WTC11 (cell line): ENCODE measurements around the gene LIX1L. TPM values are rescaled to one million over a fixed set of nuclear protein-coding genes. Genes with fewer than 3 reads are reported as not detected.

Experiments
- ATAC-seq: fragments of 200-7000 bp; cut with Tn5 transposase; 2 replicates; pipeline ENCODE4 v1.10.0; 2021; ENCODE audit warnings: mild to moderate bottlenecking, moderate library complexity
- CTCF ChIA-PET: fragments of 300-600 bp; sonication (Branson Sonifier 250); formaldehyde crosslinking; loops from one replicate; lab custom pipeline; 2021; ENCODE audit warnings: antibody characterized with exemption; lab: Charles Lee
- POLR2A ChIA-PET: fragments of 350-600 bp; sonication (Branson Sonifier 250); formaldehyde crosslinking; loops from one replicate; lab custom pipeline; 2021; ENCODE audit warnings: antibody characterized with exemption; lab: Charles Lee
- DNase-seq: peaks from one replicate; pipeline ENCODE4 v3.0.0; 2021; ENCODE audit warnings: low spot score
- H3K27ac Mint-ChIP-seq: 2 replicates; pipeline ENCODE4 v1.8.0; 2021; ENCODE audit warnings: mixed read lengths
- H3K27me3 Mint-ChIP-seq: 2 replicates; pipeline ENCODE4 v1.8.0; 2021; ENCODE audit warnings: low read depth, mild to moderate bottlenecking, moderate library complexity, mixed read lengths
- H3K36me3 Mint-ChIP-seq: 2 replicates; pipeline ENCODE4 v1.8.0; 2021; ENCODE audit warnings: mixed read lengths
- H3K4me1 Mint-ChIP-seq: 2 replicates; pipeline ENCODE4 v1.8.0; 2022; ENCODE audit warnings: mixed read lengths
- H3K4me3 Mint-ChIP-seq: 2 replicates; pipeline ENCODE4 v1.8.0; 2021; ENCODE audit warnings: mild to moderate bottlenecking, moderate library complexity, mixed read lengths
- H3K9me3 Mint-ChIP-seq: 2 replicates; pipeline ENCODE4 v1.8.0; 2021; ENCODE audit warnings: mixed read lengths
- ELF4 ChIP-seq: sonication (generic); formaldehyde crosslinking; IDR thresholded peaks from 2 replicates; pipeline ENCODE4 v1.8.1; 2022; ENCODE audit warnings: low read depth, mild to moderate bottlenecking, moderate library complexity, missing genetic modification reagents
- ESRRA ChIP-seq: sonication (generic); formaldehyde crosslinking; IDR thresholded peaks from 2 replicates; pipeline ENCODE4 v1.8.1; 2022; ENCODE audit warnings: mild to moderate bottlenecking, missing genetic modification reagents, borderline replicate concordance
- FOXP1 ChIP-seq: sonication (generic); formaldehyde crosslinking; IDR thresholded peaks from 2 replicates; pipeline ENCODE4 v1.8.0; 2022; ENCODE audit warnings: missing genetic modification reagents, mild to moderate bottlenecking, moderate library complexity, borderline replicate concordance
- MYBL2 ChIP-seq: sonication (generic); formaldehyde crosslinking; IDR thresholded peaks from 2 replicates; pipeline ENCODE4 v1.8.1; 2023; ENCODE audit warnings: mild to moderate bottlenecking, moderate library complexity, missing genetic modification reagents
- NFE2L1 ChIP-seq: sonication (generic); formaldehyde crosslinking; IDR thresholded peaks from 2 replicates; pipeline ENCODE4 v1.8.1; 2023; ENCODE audit warnings: missing genetic modification reagents
- NFYB ChIP-seq: sonication (generic); formaldehyde crosslinking; conservative IDR thresholded peaks from 2 replicates; pipeline ENCODE4 v1.8.0; 2022; ENCODE audit warnings: low read depth, missing genetic modification reagents
- NR3C1 ChIP-seq: sonication (generic); formaldehyde crosslinking; conservative IDR thresholded peaks from 2 replicates; pipeline ENCODE4 v1.8.1; 2023; ENCODE audit warnings: low read depth, mild to moderate bottlenecking, missing genetic modification reagents
- RELA ChIP-seq: sonication (generic); formaldehyde crosslinking; IDR thresholded peaks from 2 replicates; pipeline ENCODE4 v1.8.1; 2022; ENCODE audit warnings: missing genetic modification reagents, mild to moderate bottlenecking, borderline replicate concordance
- ZBTB21 ChIP-seq: sonication (generic); formaldehyde crosslinking; IDR thresholded peaks from 2 replicates; pipeline ENCODE4 v1.8.1; 2023; ENCODE audit warnings: mild to moderate bottlenecking, missing genetic modification reagents, borderline replicate concordance
- ZNF138 ChIP-seq: sonication (generic); formaldehyde crosslinking; conservative IDR thresholded peaks from 2 replicates; pipeline ENCODE4 v1.8.1; 2022; ENCODE audit warnings: mild to moderate bottlenecking, moderate library complexity, missing genetic modification reagents
- ZNF232 ChIP-seq: sonication (generic); formaldehyde crosslinking; IDR thresholded peaks from 2 replicates; pipeline ENCODE4 v1.8.0; 2022; ENCODE audit warnings: mild to moderate bottlenecking, missing genetic modification reagents
- ZNF263 ChIP-seq: sonication (generic); formaldehyde crosslinking; IDR thresholded peaks from 2 replicates; pipeline ENCODE4 v1.8.1; 2022; ENCODE audit warnings: low read depth, mild to moderate bottlenecking, moderate library complexity, missing genetic modification reagents
- ZNF317 ChIP-seq: sonication (generic); formaldehyde crosslinking; IDR thresholded peaks from 2 replicates; pipeline ENCODE4 v1.8.1; 2023; ENCODE audit warnings: low read depth, mild to moderate bottlenecking, moderate library complexity, missing genetic modification reagents, borderline replicate concordance
- ZNF396 ChIP-seq: fragments of 250-450 bp; sonication (Bioruptor Pico); IDR thresholded peaks from 2 replicates; pipeline ENCODE4 v1.8.0; 2021; ENCODE audit warnings: mild to moderate bottlenecking, moderate library complexity, borderline replicate concordance
- ZNF671 ChIP-seq: fragments of 250-450 bp; sonication (Bioruptor Pico); IDR thresholded peaks from 2 replicates; pipeline ENCODE4 v1.8.0; 2021; ENCODE audit warnings: mild to moderate bottlenecking
- total RNA-seq: library from RNA; stranded (reverse); gene quantifications from 3 replicates; pipeline ENCODE4 v1.2.3, GENCODE V29; 2021
- TF ChIP-seq, protein P1 (sequence below): sonication (generic); formaldehyde crosslinking; IDR thresholded peaks from 2 replicates; pipeline ENCODE4 v1.8.1; 2023; ENCODE audit warnings: mild to moderate bottlenecking, missing genetic modification reagents
- TF ChIP-seq, protein P2 (sequence below): sonication (generic); formaldehyde crosslinking; IDR thresholded peaks from 2 replicates; pipeline ENCODE4 v1.8.0; 2022; ENCODE audit warnings: mild to moderate bottlenecking, missing genetic modification reagents
- TF ChIP-seq, protein P3 (sequence below): fragments of 200-600 bp; IDR thresholded peaks from 2 replicates; pipeline ENCODE4 v1.8.0; 2022; ENCODE audit warnings: antibody characterized with exemption
- TF ChIP-seq, protein P4 (sequence below): sonication (generic); formaldehyde crosslinking; IDR thresholded peaks from 2 replicates; pipeline ENCODE4 v1.8.1; 2023; ENCODE audit warnings: mild to moderate bottlenecking, missing genetic modification reagents, moderate library complexity
- TF ChIP-seq, protein P5 (sequence below): sonication (generic); formaldehyde crosslinking; conservative IDR thresholded peaks from 2 replicates; pipeline ENCODE4 v1.8.1; 2022; ENCODE audit warnings: mild to moderate bottlenecking, missing genetic modification reagents
- TF ChIP-seq, protein P6 (sequence below): sonication (generic); formaldehyde crosslinking; IDR thresholded peaks from 2 replicates; pipeline ENCODE4 v1.8.0; 2023; ENCODE audit warnings: mild to moderate bottlenecking, missing genetic modification reagents
- TF ChIP-seq, protein P7 (sequence below): fragments of 250-450 bp; sonication (Bioruptor Pico); IDR thresholded peaks from 2 replicates; pipeline ENCODE4 v1.8.0; 2021; ENCODE audit warnings: mild to moderate bottlenecking

The LIX1L gene
- total RNA-seq, 1 experiment from 2014 or later, result 3.0 TPM

DNA sequence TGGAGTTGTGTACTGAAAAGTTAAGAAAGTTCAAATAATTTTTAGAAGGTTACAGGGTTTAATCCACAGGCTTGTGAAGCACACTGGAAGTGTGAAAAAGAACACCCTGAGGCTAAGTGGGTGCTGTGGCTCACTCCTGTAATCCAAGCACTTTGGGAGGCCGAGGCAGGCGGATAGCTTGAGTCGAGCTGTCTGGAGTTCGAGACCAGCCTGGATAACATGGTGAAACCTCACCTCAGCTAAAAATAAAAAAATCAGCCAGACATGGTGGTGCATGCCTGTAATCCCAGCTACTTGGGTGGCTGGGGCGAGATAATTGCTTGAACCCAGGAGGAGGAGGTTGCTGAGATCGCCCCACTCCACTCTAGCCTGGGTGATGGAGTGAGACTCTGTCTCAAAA is 28.7 kb upstream of the LIX1L start (continued):
- no peak for TF ChIP-seq FOXP1 (CRISPR knock-in tag)
- TF ChIP-seq ZNF317, result no peak
- TF ChIP-seq, protein P1, sequence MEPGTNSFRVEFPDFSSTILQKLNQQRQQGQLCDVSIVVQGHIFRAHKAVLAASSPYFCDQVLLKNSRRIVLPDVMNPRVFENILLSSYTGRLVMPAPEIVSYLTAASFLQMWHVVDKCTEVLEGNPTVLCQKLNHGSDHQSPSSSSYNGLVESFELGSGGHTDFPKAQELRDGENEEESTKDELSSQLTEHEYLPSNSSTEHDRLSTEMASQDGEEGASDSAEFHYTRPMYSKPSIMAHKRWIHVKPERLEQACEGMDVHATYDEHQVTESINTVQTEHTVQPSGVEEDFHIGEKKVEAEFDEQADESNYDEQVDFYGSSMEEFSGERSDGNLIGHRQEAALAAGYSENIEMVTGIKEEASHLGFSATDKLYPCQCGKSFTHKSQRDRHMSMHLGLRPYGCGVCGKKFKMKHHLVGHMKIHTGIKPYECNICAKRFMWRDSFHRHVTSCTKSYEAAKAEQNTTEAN, result no peak
- no peak for TF ChIP-seq ZNF138 (CRISPR knock-in tag)
- TF ChIP-seq, all 79 proteins: peak for 0

DNA sequence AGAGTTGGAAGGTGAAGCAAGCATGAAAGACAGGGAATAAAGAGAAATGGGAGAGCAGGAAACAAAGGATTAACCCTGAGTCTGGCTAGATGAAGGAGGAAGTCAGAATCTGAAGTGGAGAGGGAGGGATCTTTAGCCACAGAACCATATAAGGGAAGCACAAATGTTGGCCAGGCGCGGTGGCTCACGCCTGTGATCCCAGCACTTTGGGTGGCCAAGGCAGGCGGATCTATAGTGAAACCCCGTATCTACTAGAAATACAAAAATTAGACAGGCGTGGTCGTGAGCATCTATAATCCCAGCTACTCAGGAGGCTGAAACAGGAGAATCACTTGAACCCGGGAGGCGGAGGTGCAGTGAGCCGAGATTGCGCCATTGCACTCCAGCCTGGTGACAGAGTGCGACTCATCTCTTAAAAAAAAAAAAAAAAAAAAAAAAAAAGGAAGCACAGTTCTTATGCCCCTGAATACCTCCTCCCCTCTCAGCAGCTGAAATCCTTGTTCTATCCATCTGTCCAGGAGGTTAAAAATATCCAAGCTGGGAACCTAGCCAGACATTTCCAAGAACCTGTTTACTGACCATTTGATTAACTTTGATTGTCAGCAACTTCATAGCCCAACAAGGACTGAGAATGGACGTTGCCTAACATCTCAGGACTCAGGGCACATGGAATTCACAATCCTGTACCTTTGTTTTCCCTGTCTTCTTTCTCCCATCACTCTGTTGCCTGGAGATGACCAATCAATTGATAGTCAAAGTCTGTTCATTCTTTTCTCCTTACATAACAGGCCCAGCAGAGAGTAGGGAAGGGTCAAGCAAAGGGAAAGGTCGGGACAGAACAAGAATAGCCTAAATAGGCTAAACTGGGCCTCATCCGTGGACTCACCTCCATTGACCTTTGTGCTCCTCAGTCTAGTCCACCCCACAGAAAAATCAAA is 28.0 kb upstream of the LIX1L start:
- POLR2A ChIA-PET, result no interaction called here

More for the DNA sequence above, 28.0 kb upstream of the LIX1L start:
- H3K4me3 Mint-ChIP-seq, result no peak overlapping the region
- H3K27me3 Mint-ChIP-seq, result no peaks in the 10 kb centered on the region; the same call in none of the 2 replicates
- ATAC-seq, result peak; percentile 65
- H3K27ac Mint-ChIP-seq, result peak overlapping the region; percentile 68; the same call in 1 of the 2 replicates
- CTCF ChIA-PET, result interaction anchor here (1.9 kb wide), 1 partner anchor 22 kb away, joined by 8 read pairs; no protein-coding TSS in a partner anchor
- DNase-seq, result no peak
- H3K9me3 Mint-ChIP-seq, result no peaks in the 10 kb centered on the region
- no peaks in the 10 kb centered on the region for H3K36me3 Mint-ChIP-seq
- TF ChIP-seq ZBTB21 (CRISPR knock-in tag) (no peak), MYBL2 (CRISPR knock-in tag) (no peak), NR3C1 (CRISPR knock-in tag) (no peak), ZNF671 (CRISPR knock-in tag) (no peak), RELA (CRISPR knock-in tag) (no peak), ZNF396 (CRISPR knock-in tag) (no peak), ZNF232 (CRISPR knock-in tag) (no peak), ZNF263 (CRISPR knock-in tag) (no peak), ELF4 (no peak), NFYB (no peak), NFE2L1 (CRISPR knock-in tag) (no peak), ESRRA (CRISPR knock-in tag) (no peak)
- TF ChIP-seq, protein P2, sequence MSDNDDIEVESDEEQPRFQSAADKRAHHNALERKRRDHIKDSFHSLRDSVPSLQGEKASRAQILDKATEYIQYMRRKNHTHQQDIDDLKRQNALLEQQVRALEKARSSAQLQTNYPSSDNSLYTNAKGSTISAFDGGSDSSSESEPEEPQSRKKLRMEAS (CRISPR knock-in tag), result no peak
- TF ChIP-seq, protein P3, sequence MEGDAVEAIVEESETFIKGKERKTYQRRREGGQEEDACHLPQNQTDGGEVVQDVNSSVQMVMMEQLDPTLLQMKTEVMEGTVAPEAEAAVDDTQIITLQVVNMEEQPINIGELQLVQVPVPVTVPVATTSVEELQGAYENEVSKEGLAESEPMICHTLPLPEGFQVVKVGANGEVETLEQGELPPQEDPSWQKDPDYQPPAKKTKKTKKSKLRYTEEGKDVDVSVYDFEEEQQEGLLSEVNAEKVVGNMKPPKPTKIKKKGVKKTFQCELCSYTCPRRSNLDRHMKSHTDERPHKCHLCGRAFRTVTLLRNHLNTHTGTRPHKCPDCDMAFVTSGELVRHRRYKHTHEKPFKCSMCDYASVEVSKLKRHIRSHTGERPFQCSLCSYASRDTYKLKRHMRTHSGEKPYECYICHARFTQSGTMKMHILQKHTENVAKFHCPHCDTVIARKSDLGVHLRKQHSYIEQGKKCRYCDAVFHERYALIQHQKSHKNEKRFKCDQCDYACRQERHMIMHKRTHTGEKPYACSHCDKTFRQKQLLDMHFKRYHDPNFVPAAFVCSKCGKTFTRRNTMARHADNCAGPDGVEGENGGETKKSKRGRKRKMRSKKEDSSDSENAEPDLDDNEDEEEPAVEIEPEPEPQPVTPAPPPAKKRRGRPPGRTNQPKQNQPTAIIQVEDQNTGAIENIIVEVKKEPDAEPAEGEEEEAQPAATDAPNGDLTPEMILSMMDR, result no peak
- TF ChIP-seq, protein P4, sequence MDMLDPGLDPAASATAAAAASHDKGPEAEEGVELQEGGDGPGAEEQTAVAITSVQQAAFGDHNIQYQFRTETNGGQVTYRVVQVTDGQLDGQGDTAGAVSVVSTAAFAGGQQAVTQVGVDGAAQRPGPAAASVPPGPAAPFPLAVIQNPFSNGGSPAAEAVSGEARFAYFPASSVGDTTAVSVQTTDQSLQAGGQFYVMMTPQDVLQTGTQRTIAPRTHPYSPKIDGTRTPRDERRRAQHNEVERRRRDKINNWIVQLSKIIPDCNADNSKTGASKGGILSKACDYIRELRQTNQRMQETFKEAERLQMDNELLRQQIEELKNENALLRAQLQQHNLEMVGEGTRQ, result no peak
- TF ChIP-seq, protein P5, sequence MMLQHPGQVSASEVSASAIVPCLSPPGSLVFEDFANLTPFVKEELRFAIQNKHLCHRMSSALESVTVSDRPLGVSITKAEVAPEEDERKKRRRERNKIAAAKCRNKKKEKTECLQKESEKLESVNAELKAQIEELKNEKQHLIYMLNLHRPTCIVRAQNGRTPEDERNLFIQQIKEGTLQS (CRISPR knock-in tag), result no peak
- TF ChIP-seq, protein P6, sequence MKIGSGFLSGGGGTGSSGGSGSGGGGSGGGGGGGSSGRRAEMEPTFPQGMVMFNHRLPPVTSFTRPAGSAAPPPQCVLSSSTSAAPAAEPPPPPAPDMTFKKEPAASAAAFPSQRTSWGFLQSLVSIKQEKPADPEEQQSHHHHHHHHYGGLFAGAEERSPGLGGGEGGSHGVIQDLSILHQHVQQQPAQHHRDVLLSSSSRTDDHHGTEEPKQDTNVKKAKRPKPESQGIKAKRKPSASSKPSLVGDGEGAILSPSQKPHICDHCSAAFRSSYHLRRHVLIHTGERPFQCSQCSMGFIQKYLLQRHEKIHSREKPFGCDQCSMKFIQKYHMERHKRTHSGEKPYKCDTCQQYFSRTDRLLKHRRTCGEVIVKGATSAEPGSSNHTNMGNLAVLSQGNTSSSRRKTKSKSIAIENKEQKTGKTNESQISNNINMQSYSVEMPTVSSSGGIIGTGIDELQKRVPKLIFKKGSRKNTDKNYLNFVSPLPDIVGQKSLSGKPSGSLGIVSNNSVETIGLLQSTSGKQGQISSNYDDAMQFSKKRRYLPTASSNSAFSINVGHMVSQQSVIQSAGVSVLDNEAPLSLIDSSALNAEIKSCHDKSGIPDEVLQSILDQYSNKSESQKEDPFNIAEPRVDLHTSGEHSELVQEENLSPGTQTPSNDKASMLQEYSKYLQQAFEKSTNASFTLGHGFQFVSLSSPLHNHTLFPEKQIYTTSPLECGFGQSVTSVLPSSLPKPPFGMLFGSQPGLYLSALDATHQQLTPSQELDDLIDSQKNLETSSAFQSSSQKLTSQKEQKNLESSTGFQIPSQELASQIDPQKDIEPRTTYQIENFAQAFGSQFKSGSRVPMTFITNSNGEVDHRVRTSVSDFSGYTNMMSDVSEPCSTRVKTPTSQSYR (CRISPR knock-in tag), result no peak
- TF ChIP-seq, protein P7, sequence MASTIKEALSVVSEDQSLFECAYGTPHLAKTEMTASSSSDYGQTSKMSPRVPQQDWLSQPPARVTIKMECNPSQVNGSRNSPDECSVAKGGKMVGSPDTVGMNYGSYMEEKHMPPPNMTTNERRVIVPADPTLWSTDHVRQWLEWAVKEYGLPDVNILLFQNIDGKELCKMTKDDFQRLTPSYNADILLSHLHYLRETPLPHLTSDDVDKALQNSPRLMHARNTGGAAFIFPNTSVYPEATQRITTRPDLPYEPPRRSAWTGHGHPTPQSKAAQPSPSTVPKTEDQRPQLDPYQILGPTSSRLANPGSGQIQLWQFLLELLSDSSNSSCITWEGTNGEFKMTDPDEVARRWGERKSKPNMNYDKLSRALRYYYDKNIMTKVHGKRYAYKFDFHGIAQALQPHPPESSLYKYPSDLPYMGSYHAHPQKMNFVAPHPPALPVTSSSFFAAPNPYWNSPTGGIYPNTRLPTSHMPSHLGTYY (CRISPR knock-in tag), result no peak
- H3K4me1 Mint-ChIP-seq, result peaks cover 38% of the 10 kb centered on the region
